Esophagus muscularis mucosa (tissue), 4 donors: ENCODE measurements around the gene TMEM141.

Experiments
- EP300 ChIP-seq: sonication (generic); formaldehyde crosslinking; IDR thresholded peaks from one replicate; pipeline ENCODE4 v1.6.1; 2017; ENCODE audit warnings: antibody characterized with exemption
- POLR2A ChIP-seq: fragments of 450-650 bp; IDR thresholded peaks from one replicate; pipeline ENCODE4 v1.6.1; 2017; ENCODE audit warnings: antibody characterized with exemption, moderate library complexity, mild to moderate bottlenecking, low read depth
- POLR2AphosphoS5 ChIP-seq, 2 donors: sonication (generic); formaldehyde crosslinking; IDR thresholded peaks; one replicate each; pipeline ENCODE4 v1.6.1; 2017; ENCODE audit warnings: antibody characterized with exemption in 2 of 2
- TF ChIP-seq, protein P1 (sequence below), 3 experiments: fragments of 200-600 bp in 2 of 3; fragments of 450-650 bp in 1 of 3; sonication (generic) in 2 of 3; IDR thresholded peaks; one replicate each; pipeline ENCODE4 v1.5.1; 2017 to 2019; ENCODE audit warnings: antibody characterized with exemption in 3 of 3, mild to moderate bottlenecking in 2 of 3, moderate library complexity in 1 of 3

- TF ChIP-seq, protein P1, sequence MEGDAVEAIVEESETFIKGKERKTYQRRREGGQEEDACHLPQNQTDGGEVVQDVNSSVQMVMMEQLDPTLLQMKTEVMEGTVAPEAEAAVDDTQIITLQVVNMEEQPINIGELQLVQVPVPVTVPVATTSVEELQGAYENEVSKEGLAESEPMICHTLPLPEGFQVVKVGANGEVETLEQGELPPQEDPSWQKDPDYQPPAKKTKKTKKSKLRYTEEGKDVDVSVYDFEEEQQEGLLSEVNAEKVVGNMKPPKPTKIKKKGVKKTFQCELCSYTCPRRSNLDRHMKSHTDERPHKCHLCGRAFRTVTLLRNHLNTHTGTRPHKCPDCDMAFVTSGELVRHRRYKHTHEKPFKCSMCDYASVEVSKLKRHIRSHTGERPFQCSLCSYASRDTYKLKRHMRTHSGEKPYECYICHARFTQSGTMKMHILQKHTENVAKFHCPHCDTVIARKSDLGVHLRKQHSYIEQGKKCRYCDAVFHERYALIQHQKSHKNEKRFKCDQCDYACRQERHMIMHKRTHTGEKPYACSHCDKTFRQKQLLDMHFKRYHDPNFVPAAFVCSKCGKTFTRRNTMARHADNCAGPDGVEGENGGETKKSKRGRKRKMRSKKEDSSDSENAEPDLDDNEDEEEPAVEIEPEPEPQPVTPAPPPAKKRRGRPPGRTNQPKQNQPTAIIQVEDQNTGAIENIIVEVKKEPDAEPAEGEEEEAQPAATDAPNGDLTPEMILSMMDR (IDR thresholded peaks at IDR 0.05) = no peak
- TF ChIP-seq POLR2A (no peak), POLR2AphosphoS5 (IDR thresholded peaks at IDR 0.05) (no peak), EP300 (no peak)
Measured at GRCh38 chr9:136815422-136815782, 24.3 kb downstream of the TMEM141 start.
